ACC112 (cell line): ENCODE data around the gene SLC10A7.

ENCODE experiments used
- H2AFZ ChIP-seq: fragments of 200-600 bp; sonication (generic); one replicate; pipeline ENCODE4 v1.6.0; 2017; ENCODE audit warnings: antibody characterized with exemption, low read length; ENCODE audit not compliant: unreplicated experiment
- H3K27ac ChIP-seq: fragments of 200-600 bp; sonication (generic); 2 replicates; pipeline ENCODE4 v1.5.1; 2014; ENCODE audit warnings: low read depth, mild to moderate bottlenecking, antibody characterized with exemption, low read length, moderate library complexity
- H3K27me3 ChIP-seq: fragments of 200-600 bp; sonication (generic); 2 replicates; pipeline ENCODE4 v1.6.1; 2014; ENCODE audit warnings: mild to moderate bottlenecking, antibody characterized with exemption, low read length, moderate library complexity, mixed read lengths; ENCODE audit not compliant: insufficient read depth
- H3K36me3 ChIP-seq: fragments of 200-600 bp; sonication (generic); 2 replicates; pipeline ENCODE4 v1.6.1; 2016; ENCODE audit warnings: mild to moderate bottlenecking, antibody characterized with exemption, low read length, moderate library complexity, mixed read lengths; ENCODE audit not compliant: insufficient read depth
- H3K4me1 ChIP-seq: fragments of 200-600 bp; sonication (generic); one replicate; pipeline ENCODE4 v1.6.1; 2016; ENCODE audit warnings: low read length, mixed read lengths; ENCODE audit not compliant: insufficient read depth, unreplicated experiment, control insufficient read depth
- H3K4me3 ChIP-seq: fragments of 200-600 bp; sonication (generic); 2 replicates; pipeline ENCODE4 v1.5.1; 2014; ENCODE audit warnings: mild to moderate bottlenecking, low read depth, low read length
- H3K79me2 ChIP-seq: fragments of 200-600 bp; sonication (generic); one replicate; pipeline ENCODE4 v1.6.0; 2016; ENCODE audit warnings: low read length; ENCODE audit not compliant: control insufficient read depth, unreplicated experiment, insufficient read depth

Gene SLC10A7

GRCh38 chr4:146224326-146224966 lies 297.3 kb downstream of the SLC10A7 start:
- Histone ChIP-seq H3K4me1 (peaks cover 4% of the 10 kb centered on the region), H3K79me2 (no peaks in the 10 kb centered on the region), H3K27ac (no peak overlapping the region), H3K4me3 (no peak overlapping the region), H2AFZ (no peak overlapping the region), H3K27me3 (peaks cover 29% of the 10 kb centered on the region), H3K36me3 (no peaks in the 10 kb centered on the region)

GRCh38 chr4:146222313-146222712 lies 299.4 kb downstream of the SLC10A7 start:
- peaks cover 10% of the 10 kb centered on the region for H3K27me3 ChIP-seq
- no peaks in the 10 kb centered on the region for H3K79me2 ChIP-seq
- no peak overlapping the region for H3K4me3 ChIP-seq
- H3K36me3 ChIP-seq = no peaks in the 10 kb centered on the region
- peaks cover 4% of the 10 kb centered on the region for H3K4me1 ChIP-seq
- no peak overlapping the region for H2AFZ ChIP-seq
- H3K27ac ChIP-seq = no peak overlapping the region

GRCh38 chr4:146214238-146214637 lies 307.5 kb downstream of the SLC10A7 start, which contains the start of gene REELD1:
Gene REELD1, plus strand, starts transcription at chr4:146214538. Its CDS starts 2,415 bp downstream, at chr4:146216953.
- Histone ChIP-seq H3K27me3 (peaks cover 24% of the 10 kb centered on the region), H3K27ac (no peak within 1 kb of the TSS), H3K79me2 (no peaks in the 10 kb centered on the region), H3K36me3 (no peaks in the 10 kb centered on the region), H3K4me3 (no peak within 1 kb of the TSS), H2AFZ (no peak within 1 kb of the TSS), H3K4me1 (no peaks in the 10 kb centered on the region)

- H2AFZ ChIP-seq = no peak overlapping the region
- H3K4me3 ChIP-seq = no peak overlapping the region
- H3K36me3 ChIP-seq = no peaks in the 10 kb centered on the region
- H3K27me3 ChIP-seq = peaks cover 32% of the 10 kb centered on the region
- no peaks in the 10 kb centered on the region for H3K4me1 ChIP-seq
- no peaks in the 10 kb centered on the region for H3K79me2 ChIP-seq
- H3K27ac ChIP-seq = no peak overlapping the region
These were observed 309.0 kb downstream of the SLC10A7 start for GRCh38 chr4:146212781-146213180.

GRCh38 chr4:146211440-146211839 lies 310.3 kb downstream of the SLC10A7 start:
- Histone ChIP-seq H3K4me3 (no peak overlapping the region), H3K36me3 (no peaks in the 10 kb centered on the region), H2AFZ (no peak overlapping the region), H3K27me3 (peaks cover 37% of the 10 kb centered on the region), H3K79me2 (no peaks in the 10 kb centered on the region), H3K27ac (no peak overlapping the region), H3K4me1 (no peaks in the 10 kb centered on the region)

- Histone ChIP-seq H2AFZ (no peak overlapping the region), H3K36me3 (no peaks in the 10 kb centered on the region), H3K4me3 (no peak overlapping the region), H3K4me1 (no peaks in the 10 kb centered on the region), H3K79me2 (no peaks in the 10 kb centered on the region), H3K27ac (no peak overlapping the region), H3K27me3 (peaks cover 37% of the 10 kb centered on the region)
These were observed 310.9 kb downstream of the SLC10A7 start for GRCh38 chr4:146210890-146211289.

- peaks cover 34% of the 10 kb centered on the region for H3K27me3 ChIP-seq
- H2AFZ ChIP-seq = no peak overlapping the region
- H3K79me2 ChIP-seq = no peaks in the 10 kb centered on the region
- H3K27ac ChIP-seq = no peak overlapping the region
- H3K4me1 ChIP-seq = no peaks in the 10 kb centered on the region
- H3K4me3 ChIP-seq = no peak overlapping the region
- H3K36me3 ChIP-seq = no peaks in the 10 kb centered on the region
These were observed 314.3 kb downstream of the SLC10A7 start for GRCh38 chr4:146207410-146207809.
